NCI-H748 treated with DMSO at 0.1 percent for 48 hours (cell line): Measurements from ENCODE around the gene LRFN4.
A peak's percentile ranks its signal among the peaks of the same experiment; 100 is the strongest.
"Not testable (repeated sequence)": the region's sequence is repeated elsewhere in the genome, so short reads cannot be mapped to it uniquely, and the experiment has no call there.

Experiments
- DNase-seq: peaks from one replicate; lab custom pipeline; 2025; lab: John Stamatoyannopoulos, UW

LRFN4 gene

DNA sequence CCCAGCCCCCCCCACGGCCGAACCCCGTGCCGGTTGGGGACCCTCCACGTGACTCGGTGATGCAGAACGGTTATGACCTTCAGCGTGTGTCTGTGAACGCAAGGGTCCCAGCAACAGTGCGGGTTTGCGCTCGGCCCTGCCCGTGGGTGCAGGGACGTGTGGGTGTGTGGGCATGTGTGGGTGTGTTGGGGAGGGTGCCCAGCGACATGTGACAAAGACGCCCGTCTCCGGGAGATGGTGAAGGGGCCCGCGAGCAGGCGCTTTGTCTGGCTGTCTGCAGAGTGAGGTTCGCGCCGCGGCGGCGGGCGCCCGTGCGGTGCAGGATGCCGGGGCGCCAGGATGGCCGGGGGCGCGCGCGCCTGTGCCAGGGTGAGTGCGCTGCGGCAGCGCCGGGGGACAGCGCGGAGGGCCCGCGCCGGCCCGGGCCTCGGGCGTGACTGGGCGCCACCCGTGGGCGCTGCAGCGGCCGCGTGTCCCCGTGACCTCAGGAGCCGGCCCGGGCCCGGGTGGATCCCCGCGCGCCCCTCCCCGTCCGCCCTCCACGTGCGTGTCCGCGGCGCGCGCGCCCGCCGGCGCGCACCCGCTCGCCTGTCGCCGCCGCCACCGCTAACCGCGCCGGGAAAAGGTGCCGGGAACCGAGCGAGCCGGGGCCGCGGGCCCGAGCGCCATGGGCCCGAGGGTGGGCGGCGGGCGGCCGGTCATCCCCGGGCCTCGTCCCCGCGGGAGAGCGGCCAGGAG, at the start of gene LRFN4:
LRFN4 (plus strand) TSS at position 569 of the 738 bp plus-strand sequence. CDS start 681 bp downstream, outside the sequence.
- DNase-seq, result peak; percentile 48

DNA sequence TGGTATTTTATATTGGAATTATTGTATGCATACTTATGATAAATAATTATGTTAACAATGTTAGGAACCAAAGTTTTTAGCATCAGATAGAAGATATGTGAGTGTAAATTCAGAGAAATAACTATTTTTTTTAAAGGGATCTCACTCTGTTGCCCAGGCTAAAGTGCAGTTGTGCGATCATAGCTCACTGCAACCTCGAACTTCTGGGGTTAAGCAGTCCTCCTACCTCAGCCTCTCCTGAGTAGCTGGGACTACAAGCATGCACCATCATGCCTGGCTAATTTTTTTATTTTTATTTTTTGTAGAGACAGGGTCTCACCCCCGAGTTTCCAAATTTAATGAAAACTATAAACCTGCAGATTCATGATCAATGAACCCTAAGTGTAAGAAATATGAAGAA, 47.3 kb upstream of the LRFN4 start:
- DNase-seq, result no peak

DNA sequence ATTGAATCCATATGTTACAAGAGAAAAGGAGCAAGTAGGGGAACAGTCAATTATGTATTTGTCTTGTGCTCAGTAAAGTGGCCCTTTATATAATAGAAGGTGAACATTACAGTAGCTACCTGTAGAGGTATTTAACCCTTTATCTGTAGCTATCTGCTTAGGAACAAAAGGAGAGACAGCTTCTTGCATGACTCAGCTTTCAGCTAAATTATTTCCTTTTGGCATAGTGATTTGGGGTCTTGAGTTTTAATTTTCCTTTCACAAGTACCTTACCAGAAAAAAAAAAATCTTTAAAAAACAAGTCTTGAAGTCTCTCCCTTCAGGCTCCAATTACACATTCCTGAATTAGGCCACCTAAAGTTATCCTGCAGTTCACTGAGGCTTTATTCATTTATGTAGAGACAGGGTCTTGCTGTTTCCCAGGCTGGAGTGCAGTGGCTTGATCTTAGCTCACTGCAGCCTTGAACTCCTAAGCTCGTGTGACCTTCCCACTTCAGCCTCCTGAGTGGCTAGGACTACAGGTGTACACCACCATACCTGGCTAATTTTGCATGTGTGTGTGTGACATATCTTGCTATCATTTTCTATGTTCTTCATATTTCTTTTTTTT, 46.2 kb upstream of the LRFN4 start:
- no peak for DNase-seq

DNA sequence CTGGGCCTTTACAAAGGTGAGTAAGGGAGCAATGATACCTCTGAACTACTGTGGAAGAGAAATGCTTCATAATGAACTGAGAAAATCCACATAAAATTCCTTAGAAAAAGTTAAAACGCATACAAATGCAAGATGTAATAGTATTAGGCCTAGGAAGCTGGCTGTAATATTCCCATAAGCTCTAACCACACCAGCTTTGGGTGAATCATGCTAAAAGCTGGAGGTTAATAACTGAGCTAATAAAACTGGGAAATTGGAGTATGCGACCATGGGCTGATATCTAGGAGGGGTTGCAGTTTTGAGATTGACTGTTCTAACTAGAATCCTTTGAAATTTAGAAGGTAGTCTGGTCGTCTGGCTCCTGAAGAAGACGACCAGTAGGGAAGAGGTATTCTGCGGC, 42.2 kb upstream of the LRFN4 start:
- DNase-seq, result no peak

DNA sequence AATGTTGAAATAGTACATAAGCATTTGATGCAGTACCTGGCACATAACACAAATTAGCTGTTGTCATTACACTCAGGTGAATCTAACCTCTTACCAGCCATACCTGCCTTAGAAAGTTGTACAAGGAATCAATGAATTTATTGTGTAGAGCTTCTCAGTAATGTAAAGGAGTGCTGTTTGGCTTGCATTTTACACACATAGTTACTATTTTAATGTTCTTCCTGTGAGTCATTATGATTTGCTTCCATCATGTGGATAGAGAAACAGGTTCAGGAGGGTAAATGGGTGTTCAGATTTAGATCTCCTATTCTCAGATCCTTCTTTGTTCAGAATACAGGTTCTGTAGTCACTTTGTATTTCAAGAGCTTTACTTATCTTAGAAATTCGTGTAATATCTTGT, 41.2 kb upstream of the LRFN4 start:
- no peak for DNase-seq

DNA sequence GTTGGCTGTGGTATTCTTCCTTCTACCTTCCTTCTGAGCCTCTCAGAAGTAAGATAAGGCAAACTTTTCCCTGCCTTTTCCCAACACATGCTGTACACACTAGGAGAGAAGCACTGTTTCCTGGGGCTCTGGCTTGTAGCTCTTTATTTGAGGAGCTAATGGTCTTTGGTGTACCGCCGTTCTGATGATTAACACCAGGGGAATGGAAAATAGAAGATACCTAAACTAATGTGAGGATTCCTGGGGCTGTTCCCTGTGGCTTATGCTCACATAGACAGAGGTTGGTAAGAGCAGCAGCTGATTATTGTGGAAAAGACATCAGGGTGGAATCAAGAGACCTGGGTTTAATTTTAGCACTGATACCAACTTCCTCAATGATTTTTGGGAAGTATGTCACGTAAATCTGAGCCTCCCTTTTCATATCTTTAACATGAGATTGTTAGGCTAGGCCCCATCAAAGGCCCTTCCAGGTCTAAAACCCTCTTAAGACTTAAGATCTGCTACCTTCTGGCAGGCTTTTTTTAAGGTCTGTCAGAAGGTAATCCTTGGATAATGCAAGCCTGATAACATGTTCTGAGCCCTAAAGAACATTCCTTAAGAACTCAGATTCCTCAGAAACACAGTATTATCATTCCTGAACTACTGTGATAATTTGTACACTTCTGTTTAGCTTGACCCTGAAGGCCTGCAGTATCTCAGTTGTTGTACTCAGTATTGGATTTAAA, 38.5 kb upstream of the LRFN4 start:
- no peak for DNase-seq

DNA sequence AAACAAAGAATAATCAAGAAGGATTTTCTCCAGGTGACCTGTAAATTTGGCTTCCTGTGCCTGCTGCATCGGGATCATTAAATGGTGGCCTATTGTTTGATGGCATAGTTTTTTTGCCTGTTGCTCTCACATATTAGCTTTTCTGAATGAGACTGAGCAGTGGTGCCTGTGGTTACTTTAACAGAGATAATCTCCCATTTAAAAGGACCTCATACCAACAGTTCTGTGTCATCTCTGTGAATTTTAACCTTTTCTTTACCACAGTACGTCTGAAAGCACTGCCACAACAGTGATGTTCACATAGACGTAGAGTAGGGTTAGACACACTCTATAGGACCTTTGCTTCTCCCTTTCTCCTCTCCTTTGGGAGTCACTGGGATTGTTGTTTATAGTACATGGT, 36.5 kb upstream of the LRFN4 start:
- no peak for DNase-seq

DNA sequence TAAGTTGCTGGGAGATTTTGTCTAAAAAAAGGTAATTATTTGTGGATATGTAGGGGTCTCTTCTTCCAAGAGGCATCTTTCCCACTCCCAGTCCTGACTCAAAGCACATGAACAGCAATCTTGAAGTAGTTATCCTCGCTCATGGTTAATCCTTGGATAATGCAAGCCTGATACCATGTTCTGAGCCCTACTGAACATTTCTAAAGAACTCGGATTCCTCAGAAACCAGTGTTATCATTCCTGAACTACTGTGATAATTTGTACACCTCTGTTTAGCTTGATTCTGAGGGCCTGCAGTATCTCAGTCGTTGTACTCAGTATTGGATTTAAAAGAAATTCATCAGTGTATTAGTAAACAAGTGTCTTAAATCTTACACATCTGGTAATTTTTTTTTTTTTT, 36.0 kb upstream of the LRFN4 start:
- DNase-seq, result no peak

DNA sequence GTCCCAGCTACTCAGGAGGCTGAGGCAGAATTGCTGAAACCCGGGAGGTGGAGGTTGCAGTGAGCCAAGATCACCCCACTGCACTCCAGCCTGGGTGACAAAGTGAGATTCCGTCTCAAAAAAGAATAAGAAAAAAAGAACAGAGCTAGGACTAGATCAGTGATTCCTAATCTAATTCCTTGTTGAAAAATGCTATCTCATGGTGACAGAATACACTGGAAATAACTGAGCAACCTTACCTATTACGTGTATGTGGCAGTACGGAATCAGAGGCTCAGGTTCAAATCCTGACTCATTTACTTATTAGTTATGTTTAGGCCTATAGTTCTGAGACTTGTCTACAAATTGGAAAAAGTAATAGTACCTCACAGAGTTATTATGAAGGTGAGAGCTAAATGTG, 33.2 kb upstream of the LRFN4 start:
- DNase-seq, result no peak

DNA sequence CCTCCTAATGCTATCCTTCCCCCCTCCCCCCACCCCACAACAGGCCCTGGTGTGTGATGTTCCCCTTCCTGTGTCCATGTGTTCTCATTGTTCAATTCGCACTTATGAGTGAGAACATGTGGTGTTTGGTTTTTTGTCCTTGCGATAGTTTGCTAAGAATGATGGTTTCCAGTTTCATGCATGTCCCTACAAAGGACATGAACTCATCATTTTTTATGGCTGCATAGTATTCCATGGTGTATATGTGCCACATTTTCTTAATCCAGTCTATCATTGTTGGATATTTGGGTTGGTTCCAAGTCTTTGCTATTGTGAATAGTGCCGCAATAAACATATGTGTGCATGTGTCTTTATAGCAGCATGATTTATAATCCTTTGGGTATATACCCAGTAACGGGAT, 32.3 kb upstream of the LRFN4 start:
- not testable (repeated sequence) for DNase-seq

DNA sequence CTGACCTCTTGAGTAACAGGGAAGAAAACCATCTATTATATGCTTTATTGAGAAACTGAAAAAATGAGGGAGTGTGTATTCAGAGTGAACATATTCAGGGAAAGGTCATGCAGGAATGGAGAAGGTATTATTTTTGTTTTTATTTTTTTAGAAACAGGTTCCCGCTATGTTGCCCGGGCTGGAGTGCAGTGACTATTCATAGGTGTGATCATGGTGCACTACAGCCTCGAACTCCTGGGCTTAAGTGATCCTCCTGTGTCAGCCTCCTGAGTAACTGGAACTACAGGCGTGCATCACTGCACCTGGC, 22.4 kb upstream of the LRFN4 start:
- DNase-seq, result no peak

DNA sequence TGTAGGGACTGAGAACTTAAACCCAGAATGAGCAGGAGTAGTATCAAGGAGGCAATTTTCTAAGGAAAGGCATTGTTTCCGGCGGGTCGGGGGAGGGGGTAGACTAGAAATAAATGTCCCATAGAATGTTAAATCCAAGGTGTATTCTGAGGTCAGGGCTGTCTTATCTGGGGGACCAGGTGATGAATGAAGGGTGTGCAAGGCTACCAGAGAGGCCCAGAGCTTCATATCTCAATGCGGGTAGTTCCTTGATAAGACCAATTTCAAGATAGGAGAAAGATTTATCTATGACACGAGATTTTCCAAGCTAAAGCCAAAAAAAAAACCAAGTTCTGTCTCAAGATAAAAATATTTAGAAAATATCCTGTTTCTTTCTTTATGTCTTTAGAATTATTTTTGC, 21.9 kb upstream of the LRFN4 start:
- DNase-seq, result no peak

DNA sequence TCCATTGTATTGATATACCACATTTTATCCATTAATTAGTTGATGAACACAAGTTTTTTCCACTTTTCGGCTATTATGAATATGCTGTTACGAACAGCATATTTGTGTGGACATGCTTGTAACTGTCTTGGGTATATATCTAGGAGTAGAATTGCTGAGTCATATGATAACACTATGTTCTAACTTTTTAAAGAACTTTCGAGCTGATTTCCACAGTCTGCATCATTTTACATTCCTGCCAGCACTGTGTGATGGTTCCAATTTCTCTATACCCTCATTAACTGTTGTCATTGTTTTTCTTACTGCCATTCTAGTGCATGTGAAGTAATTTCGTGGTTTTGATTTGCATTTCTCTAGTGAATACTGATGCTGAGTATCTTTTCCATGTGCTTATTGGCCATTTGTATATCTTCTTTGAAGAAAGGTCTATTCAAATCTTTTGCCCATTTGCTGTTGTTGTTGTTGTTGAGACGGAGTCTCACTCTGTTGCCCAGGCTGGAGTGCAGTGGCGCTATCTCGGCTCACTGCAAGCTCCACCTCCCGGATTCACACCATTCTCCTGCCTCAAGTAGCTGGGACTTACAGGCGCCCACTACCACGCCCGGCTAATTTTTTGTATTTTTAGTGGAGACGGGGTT, 21.0 kb upstream of the LRFN4 start:
- DNase-seq, result no peak

DNA sequence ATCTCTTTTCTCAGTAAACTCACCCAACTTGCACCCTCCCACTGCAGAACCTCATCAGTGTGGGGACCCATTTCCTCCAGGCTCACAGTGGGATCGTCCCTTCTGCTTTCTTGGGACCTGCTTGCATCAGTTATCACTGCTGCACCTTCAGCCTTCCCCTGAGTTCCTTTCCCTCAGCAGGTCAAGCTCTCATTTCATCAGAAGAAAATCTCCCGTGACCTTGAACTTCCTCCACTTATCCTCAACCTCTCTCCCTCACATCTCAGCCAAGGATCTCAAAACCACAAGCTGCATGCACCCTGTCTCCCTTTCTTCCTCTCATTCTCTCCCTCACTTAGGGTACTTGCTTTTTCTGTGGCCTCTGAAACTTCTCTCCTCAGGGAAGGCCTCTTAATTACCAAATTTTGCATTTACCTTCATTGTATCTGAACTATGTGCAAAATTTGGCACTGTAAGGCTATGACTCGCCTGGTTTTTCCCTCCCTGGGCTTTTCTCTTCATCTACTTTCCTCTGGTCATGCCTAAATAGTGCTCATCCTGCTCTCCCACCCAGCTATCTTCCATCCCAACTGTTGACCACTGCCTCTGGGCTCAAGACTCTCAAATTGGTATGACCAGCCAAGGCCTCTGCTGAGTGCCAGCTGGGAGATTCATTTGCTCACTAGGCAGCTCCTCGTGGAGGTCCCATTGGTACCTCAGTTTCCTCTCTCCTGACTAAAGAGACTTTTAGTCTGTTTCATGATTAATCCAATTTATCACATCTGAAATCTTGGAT, 16.4 kb upstream of the LRFN4 start:
- no peak for DNase-seq

DNA sequence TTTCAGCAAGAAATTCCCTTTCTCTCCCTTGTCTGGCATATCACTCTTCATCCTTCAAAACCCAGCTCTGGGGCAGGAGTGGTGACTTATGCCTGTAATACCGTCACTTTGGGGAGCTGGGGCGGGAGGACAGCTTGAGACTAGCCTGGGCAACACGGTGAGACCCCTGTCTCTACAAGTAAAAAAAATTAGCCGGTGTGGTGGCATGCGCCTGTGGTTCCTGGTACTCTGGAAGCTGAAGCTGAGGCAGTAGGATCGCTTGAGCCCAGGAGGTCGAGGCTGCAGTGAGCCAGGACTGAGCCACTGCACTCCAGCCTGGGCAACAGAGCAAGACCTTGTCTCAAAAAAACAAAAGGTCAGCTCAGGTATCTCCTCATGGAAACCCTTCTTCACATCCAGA, 15.0 kb upstream of the LRFN4 start:
- DNase-seq, result no peak

DNA sequence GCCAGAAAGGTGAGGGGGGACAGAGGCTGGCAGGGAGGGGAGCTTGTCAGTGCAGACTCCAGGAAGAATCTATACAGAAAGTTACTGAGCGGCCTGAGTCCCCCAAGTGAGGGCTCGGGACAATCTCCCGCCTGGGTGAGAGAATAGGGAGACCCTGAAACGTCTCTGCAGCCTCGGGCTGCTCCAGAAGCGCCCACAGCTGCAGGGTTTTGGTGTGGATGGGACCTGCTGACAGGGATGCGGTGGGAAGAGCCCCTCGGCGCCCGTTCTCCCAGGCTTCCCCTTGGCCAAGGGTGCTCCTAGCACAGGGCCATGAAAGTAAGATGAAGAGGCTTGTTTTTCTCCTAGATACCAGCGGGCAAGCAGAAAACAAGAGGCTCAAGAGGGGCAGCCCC, 14.4 kb upstream of the LRFN4 start:
- no peak for DNase-seq

DNA sequence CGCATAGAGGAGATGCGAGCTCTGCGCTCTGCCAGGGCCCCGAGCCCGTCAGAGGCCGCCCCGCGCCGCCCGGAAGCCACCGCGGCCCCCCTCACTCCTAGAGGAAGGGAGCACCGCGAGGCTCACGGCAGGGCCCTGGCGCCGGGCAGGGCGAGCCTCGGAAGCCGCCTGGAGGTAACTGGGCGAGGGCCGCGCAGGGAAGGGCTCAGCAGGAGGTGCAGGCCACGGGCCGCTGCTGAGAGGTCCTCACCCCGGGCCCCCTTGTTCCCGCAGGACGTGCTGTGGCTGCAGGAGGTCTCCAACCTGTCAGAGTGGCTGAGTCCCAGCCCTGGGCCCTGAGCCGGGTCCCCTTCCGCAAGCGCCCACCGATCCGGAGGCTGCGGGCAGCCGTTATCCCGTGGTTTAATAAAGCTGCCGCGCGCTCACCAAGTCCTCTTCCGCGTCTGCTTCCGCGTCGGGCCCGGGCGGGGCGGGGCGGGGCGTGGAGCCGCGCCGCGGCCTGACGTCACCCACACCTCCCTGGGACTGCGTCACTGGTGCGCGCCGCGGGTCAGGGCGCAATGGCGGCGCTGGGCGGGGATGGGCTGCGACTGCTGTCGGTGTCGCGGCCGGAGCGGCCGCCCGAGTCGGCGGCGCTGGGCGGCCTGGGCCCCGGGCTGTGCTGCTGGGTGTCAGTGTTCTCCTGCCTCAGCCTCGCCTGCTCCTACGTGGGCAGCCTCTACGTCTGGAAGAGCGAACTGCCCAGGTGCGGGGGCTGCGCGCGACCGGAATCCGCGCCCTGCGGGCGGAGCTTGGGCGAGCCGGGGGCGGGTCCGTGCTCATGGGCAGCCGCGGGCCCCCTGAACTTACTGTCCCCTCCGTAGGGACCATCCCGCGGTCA, 13.7 kb upstream of the LRFN4 start, which contains the start of gene RCE1:
RCE1 (plus strand) TSS at position 546 of the 880 bp plus-strand sequence; CDS start at position 561, 15 bp downstream.
- DNase-seq, result peak; percentile 68

DNA sequence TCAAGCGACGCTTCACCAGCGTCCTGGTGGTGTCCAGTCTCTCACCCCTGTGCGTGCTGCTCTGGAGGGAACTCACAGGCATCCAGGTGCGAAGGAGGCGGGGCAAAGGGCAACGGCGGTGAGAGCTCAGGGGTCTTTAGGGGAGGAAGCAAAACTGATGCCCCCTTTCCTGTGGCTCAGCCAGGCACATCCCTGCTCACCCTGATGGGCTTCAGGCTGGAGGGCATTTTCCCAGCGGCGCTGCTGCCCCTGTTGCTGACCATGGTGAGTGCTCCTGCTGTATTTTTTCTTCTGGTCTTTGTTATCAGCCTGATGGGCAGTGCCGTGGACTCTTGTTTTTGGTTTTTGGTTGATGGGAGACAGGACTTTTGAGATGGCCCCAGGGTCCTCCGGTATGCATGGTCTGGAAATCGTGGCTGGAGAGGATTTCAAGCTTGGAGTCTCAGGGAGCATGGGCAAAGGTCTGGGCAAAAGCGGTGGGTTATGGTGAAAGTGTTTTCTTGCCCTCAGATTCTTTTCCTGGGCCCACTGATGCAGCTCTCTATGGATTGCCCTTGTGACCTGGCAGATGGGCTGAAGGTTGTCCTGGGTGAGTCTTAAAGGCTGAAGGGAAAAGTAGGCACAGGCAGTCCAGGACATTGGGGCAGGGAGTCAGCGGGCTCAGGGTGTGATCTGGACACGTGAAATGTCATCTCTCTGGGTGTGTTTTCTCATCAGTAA, 12.9 kb upstream of the LRFN4 start:
- DNase-seq, result no peak

DNA sequence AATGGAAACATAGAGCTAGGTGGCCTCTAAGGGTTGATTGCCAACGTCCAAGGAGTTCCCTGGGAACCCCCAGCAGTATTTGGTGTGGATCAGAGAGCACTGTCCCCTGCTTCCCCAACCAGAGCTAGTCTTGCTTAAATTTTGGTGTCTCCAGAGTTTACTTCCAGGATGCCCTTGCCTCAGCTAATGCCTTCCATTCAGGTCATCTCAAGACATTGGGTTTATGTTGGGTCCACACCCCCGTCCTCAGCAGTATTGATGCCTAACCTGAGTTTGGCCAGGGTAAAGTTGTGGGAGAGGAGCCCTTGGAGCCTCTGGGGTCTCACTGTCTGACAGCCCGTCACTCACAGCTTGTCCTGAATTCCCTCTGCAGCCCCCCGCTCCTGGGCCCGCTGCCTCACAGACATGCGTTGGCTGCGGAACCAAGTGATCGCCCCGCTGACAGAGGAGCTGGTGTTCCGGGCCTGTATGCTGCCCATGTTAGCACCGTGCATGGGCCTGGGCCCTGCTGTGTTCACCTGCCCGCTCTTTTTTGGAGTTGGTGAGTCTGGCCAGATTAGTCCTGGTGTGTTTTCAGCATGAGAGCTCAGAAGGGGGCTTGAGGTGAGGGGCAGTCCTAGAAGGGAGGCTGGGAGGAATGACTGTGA, 12.2 kb upstream of the LRFN4 start:
- no peak for DNase-seq
